Right forelimb (tissue), 1 donor: ENCODE measurements around the gene CRB2.

Experiments used
- DNase-seq: peaks from one replicate; pipeline ENCODE4 v3.0.0-alpha.2; 2018

The CRB2 gene

DNA sequence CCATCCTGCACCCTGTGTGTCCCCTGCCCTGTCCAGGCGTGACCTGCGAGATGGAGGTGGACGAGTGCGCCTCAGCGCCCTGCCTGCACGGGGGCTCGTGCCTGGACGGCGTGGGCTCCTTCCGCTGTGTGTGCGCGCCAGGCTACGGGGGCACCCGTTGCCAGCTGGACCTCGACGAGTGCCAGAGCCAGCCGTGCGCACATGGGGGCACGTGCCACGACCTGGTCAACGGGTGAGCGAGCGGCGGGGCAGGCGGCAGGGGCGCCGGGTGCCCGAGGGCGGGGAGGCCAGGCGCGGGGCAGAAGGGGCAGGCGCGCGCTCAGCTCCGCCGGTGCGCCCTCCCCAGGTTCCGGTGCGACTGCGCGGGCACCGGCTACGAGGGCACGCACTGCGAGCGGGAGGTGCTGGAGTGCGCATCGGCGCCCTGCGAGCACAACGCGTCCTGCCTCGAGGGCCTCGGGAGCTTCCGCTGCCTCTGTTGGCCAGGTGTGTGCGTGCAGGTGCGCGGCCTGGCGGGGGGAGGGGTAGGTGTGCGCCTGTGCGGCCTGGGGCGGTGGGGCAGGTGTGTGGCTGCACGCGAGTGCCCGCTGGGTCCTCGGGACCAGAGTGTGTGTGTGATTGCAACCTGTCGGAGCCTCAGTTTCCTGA lies 10.0 kb downstream of the CRB2 start:
- no peak for DNase-seq

DNA sequence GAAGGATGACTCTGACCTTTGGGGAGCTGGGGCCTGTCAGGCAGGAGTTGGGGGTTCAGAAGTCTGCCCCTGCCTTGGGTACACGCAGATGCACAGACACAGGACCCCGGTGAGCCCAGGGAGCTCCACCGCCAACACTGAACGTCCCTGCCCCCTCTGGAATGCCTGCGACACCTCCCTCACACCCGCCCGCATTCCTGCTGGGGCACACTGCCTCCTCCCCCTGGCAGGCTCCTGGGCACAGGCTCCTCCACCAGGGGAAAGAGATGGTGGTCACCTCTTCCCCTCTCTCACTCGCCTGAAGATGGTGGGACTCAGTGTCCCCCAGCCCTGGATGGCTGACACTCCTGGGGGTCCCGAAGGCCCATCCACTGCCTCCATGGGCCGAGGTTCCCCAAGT lies 12.0 kb downstream of the CRB2 start:
- no peak for DNase-seq

DNA sequence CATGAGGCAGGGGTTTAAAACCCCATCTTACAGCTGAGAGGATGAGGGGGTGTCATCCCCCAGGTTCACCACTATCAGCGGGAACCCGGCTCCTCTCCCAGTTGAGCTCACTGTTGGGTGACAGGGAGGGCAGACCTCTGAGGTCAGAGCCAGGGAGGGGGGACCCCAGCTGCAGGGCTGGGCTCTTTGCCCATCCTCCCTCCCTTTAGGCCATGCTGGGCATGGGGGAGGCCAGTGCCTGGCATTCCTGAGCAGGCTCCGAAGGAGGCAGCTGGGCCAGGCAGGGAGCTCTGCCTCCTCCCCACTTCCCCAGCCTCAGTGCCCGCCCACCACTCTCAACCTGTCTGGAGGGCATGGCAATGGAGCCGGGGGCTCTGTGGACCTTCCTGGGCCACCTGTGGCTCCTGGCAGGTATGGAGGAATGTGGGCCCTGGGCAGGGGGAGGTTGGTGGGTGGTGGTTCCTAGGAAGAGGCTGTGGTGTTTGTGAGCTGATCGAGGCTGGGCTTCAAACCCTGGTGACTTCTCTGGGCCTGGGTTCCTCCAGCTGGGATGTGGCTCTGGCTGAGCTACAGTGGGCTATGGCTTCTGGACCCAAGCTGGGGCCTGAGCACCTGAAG lies 12.6 kb downstream of the CRB2 start:
- no peak for DNase-seq

DNA sequence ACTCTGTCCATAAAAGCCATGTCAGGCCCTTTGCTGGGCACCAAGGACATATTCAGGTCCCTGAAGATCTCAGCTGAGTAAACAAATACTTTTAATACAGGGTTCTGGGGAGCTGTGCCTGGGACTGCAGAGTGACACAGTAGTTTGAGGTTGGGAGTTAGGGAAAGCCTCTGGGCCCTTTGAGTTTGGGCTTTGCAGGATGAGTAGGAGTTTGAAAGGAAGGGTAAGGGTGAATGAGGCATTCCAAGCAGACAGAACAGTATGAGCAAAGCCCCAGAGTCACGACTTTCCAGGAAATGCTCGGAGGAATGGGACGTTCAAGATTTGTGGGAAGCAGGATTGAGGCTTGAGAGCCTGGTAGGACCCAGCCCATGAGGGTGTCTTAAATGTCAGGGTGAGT lies 13.3 kb downstream of the CRB2 start:
- no peak for DNase-seq

DNA sequence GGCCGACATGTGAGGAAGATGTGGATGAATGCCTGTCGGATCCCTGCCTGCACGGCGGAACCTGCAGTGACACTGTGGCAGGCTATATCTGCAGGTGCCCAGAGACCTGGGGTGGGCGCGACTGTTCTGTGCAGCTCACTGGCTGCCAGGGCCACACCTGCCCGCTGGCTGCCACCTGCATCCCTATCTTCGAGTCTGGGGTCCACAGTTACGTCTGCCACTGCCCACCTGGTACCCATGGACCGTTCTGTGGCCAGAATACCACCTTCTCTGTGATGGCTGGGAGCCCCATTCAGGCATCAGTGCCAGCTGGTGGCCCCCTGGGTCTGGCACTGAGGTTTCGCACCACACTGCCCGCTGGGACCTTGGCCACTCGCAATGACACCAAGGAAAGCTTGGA lies 14.1 kb downstream of the CRB2 start:
- DNase-seq, result no peak

DNA sequence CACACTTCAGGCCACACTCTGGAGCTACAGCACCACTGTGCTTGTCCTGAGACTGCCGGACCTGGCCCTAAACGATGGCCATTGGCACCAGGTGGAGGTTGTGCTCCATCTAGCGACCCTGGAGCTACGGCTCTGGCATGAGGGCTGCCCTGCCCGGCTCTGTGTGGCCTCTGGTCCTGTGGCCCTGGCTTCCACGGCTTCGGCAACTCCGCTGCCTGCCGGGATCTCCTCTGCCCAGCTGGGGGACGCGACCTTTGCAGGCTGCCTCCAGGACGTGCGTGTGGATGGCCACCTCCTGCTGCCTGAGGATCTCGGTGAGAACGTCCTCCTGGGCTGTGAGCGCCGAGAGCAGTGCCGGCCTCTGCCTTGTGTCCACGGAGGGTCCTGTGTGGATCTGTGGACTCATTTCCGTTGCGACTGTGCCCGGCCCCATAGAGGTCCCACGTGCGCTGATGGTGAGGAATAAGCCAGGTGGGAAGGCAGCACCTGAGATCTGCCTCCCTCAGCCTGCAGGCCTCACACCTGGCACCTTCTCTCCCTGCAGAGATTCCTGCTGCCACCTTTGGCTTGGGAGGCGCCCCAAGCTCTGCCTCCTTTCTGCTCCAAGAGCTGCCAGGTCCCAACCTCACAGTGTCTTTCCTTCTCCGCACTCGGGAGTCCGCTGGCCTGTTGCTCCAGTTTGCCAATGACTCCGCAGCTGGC lies 14.7 kb downstream of the CRB2 start:
- no peak for DNase-seq

DNA sequence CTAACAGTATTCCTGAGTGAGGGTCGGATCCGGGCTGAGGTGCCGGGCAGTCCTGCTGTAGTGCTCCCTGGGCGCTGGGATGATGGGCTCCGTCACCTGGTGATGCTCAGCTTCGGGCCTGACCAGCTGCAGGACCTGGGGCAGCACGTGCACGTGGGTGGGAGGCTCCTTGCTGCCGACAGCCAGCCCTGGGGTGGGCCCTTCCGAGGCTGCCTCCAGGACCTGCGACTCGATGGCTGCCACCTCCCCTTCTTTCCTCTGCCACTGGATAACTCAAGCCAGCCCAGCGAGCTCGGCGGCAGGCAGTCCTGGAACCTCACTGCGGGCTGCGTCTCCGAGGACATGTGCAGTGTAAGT lies 15.2 kb downstream of the CRB2 start:
- DNase-seq, result no peak

DNA sequence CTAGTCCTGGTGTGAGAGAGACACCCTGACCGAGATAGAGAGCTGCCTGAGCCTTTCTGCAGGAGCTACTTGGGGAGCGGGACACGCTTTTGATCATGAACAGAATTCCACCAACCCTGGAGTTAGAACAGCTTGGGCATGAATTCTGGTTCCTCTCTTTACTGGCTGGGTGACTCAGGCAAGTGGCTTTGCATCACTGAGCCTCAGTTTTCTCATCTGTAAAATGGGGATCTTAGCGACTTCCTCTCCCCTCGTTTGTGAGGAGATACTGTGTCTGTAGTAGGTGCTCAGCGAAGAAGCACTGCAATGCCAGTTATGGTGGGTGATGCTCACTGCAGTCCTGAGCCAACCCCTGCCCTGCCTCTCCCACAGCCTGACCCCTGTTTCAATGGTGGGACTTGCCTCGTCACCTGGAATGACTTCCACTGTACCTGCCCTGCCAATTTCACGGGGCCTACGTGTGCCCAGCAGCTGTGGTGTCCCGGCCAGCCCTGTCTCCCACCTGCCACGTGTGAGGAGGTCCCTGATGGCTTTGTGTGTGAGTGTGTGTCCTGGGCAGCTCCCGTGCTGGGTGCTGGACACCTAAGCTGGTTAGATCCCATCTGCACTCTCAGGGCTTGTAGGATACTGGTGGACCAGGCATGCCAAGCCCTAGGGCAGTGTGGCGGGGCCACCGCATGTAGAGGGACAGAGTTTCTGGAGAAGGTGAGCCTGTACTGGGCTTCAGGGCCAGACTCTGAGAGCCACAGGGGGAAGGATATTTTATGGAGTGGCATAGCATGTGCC lies 16.0 kb downstream of the CRB2 start:
- DNase-seq, result no peak

DNA sequence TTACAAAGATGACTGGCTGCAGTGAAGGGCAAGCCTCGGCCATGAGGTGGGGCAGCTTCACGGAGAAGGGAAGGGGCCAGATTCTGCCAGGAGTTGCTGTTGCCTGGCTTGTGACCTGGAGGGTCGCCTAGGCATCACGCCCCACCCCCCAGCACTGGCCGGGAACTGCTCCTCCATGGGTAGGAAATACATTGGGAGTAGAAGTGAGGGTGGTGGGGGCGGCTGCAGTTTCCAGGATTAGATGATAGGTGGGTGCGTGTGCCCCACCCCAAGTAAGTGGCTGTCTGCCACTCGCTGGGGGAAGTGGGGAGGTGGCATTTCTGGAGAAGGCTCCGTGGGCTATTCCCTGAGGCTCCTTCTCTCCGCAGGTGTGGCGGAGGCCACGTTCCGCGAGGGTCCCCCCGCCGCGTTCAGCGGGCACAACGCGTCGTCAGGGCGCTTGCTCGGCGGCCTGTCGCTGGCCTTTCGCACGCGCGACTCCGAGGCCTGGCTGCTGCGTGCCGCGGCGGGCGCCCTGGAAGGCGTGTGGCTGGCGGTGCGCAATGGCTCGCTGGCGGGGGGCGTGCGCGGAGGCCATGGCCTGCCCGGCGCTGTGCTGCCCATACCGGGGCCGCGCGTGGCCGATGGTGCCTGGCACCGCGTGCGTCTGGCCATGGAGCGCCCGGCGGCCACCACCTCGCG lies 16.9 kb downstream of the CRB2 start:
- no peak for DNase-seq

DNA sequence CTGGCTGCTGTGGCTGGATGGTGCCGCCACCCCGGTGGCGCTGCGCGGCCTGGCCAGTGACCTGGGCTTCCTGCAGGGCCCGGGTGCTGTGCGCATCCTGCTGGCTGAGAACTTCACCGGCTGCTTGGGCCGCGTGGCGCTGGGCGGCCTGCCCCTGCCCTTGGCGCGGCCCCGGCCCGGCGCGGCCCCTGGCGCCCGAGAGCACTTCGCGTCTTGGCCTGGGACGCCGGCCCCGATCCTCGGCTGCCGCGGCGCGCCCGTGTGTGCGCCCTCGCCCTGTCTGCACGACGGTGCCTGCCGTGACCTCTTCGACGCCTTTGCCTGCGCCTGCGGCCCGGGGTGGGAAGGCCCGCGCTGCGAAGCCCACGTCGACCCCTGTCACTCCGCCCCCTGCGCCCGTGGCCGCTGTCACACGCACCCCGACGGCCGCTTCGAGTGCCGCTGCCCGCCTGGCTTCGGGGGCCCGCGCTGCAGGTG lies 17.5 kb downstream of the CRB2 start:
- no peak for DNase-seq

DNA sequence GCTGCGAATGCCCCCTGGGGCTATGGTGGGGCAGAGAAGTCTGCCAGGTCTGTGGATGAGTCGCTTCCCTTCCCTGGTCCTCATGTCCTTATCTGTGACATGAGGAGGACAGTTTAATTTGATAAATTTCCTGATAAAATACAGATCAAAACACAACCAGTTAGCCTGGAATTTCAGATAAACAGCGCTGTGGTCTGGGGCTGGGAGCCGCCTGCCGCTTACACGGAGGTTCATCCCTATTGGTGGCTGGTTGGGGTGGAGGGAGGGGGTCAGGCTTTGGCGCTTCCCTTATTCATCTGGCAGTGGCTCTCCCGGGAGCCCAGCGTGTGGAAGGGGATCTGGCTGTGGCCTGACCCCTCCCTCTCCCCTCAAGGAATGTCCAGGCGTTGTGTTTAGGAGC lies 17.9 kb downstream of the CRB2 start:
- no peak for DNase-seq

DNA sequence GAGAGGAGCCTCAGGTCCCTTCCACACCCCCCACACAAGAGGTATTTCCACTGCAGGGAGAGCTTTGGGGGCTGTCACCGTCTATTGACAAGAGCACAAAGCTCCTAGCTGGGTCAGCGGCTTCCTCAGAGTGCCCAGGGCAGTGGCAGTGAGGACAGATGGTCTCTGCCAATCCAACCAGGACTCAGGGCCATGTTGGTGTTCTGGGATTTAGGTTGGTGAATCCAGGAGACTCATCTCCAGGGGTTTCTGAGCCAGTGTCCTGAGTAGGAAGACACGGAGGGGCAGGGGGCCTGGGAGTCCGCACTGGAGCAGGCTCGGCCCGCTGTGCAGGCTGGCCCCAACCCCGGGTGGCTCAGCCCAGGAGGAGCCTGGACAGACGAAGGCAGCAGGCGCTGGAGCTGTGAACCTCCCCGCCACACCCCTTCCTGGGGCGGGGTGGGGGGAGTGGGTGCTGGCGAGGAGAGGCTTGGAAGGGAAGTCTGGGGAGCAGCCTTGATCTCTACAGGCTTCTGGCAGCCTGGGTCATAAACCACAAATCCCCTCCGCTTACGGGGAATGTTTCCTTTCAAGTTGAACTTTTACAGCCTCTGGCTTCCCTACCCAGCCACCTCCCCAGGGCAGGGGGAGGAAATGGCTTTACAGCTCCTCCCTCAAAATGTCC lies 19.6 kb downstream of the CRB2 start:
- DNase-seq, result no peak

DNA sequence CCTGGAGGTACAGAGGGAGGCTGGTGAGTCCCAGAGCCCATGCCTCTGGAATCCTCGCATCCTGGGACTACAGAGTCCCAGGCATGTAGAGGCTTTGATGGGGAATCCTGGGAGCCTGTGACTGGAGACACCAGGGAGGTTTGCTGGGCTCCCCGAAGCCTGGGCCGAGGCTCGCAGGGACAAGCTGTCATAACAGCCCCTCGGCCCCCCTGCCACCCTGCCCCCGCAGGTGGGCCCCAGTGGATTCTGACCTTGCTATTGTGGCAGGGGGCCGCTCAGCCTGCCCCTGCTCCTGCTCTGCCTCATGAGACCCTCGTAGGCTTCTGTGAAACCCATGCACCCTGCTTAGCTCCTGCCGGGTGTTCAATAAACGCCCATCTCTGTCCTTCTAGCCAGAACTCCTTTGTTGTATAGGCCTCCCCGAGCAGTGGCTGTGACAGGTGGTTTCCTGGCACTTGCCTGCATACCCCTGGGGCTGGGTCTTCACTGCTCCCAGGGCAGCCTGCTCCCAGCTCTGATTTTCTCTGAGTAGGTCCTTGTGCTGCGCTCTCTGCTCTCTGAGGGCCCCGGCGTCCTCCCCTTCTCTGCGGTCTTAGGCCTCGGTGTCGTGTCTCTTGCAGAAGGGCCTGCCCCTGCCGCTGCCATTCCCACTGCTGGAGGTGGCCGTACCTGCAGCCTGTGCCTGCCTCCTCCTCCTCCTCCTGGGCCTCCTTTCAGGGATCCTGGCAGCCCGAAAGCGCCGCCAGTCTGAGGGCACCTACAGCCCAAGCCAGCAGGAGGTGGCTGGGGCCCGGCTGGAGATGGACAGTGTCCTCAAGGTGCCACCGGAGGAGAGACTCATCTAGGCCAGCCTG lies 20.4 kb downstream of the CRB2 start:
- no peak for DNase-seq

DNA sequence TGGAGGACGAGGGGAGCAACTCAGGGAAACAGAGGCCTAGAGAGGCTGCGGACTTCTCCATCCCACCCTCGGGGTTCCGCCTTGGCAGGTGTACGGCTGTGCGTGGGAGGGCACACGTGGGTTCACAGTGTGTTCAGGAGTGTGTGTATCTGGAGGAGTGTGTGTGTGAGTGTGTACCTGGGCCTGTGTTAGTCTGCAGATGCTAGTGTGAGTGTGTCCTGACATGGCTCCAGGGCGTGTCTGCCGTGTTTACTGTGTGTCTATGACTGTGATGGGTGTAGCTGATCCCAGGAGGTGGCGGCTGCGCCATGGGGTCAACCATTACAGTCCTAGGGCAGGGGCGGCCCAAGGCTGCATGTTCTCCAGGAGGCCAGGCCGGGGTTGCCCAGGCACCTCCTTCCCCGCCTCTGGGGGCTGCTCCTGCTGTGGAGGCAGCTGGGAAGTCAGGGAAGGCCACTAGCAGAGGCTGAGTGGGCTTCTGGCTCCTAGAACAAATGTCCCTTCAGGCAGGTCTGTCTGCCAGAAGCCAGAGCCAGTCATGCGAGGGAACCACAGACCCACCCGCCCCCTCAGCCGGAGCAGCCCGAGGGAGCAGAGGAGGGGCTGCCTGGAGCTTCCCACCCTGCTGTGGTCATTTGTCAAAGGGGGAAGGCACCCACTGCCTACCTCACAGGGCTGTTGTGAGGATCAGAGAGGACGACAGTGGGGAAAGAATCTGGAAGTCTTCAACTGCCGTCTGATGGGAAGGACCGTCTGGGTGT lies 21.4 kb downstream of the CRB2 start:
- no peak for DNase-seq

DNA sequence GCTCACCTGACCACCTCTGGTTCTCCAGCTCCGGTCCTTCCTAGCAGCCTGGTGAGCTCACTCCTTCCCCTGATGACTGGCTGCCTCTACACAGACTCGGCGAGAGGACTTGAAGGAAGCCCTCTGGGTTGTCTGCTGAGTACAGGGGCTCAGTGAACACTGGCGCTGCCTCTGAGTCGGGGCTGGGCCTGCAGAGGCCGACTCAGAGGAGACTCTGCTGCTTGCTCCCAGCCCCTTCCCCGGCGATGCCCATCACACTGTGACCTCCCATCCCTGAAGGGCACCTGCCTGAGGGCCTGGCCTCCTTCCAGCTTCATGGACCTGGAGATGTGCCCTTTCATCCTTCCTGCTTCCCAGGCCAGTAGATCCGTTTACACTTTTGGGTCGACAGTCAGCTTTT lies 22.0 kb downstream of the CRB2 start:
- DNase-seq, result no peak

DNA sequence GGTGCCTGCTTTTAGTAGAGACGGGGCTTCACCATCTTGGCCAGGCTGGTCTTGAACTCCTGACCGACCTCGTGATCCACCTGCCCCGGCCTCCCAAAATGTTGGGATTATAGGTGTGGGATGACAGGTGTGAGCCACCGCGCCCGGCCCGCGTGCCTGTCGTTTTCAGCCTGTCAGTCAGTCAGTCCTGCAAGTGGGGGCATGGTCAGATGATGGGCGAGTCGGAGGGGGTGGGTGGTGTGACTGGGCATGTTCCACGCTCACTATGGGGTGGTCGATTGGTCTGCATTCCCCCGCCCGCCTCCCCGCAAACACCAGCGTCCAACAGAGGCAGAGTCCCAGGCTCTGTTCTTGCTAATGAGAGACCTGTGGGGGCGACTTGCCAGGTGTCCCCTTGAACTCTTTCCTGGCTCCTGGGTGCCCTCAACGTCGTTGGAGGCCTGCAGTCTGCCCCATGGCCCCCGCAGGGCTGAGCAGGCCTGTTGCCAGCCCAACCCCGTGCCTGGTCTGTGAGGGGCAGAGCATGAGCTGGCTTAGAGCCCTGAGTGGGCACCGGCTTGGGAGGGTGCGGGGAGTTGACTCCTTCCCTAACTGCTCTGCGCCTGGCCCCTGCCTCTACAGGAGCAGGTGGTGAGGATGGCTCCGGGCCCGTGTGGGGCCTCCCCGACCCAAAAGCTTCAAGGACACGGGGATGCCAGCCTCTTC lies 23.1 kb downstream of the CRB2 start:
- DNase-seq, result no peak

DNA sequence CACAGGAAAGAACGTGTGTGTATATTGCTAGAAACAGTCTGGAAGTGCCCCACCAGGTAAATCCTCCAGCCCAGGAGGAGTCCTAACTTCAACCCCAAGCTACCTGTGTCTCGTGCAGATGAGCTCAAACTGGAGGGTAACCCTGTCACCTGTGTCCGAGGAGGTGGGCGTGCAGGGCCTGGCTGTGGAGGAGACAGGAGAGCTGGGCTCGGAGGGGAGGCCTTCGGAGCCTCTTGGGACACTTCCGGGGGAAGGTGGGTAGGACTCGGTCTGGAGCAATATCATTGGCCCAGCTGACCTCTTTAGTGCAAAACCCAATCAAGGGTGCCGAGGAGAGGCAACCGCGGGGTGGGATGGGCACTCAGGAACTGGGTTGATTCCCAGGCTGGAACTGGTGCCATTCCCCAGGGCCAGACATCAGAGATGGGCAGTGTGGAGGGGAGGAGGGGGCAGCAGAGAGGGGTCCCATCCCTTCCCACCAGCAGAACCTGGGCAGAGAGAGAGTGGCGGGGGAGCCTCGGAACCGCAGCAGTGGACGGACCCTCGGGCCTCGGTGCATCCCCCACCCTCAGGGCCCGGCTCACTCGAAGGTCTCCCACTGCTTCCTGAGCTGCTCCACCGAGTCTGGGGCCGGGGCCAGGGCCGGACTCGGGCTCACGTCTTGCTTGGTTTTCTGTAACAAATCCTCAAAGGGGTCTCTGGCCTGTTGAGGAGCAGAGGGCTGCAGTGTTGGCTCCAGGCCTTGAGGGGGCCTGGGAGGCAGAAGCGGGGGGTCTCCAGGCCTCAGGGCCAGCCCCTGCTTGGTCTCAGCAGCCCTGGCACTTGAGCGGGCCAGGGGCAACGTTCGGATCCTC lies 25.1 kb downstream of the CRB2 start:
- DNase-seq, result no peak

DNA sequence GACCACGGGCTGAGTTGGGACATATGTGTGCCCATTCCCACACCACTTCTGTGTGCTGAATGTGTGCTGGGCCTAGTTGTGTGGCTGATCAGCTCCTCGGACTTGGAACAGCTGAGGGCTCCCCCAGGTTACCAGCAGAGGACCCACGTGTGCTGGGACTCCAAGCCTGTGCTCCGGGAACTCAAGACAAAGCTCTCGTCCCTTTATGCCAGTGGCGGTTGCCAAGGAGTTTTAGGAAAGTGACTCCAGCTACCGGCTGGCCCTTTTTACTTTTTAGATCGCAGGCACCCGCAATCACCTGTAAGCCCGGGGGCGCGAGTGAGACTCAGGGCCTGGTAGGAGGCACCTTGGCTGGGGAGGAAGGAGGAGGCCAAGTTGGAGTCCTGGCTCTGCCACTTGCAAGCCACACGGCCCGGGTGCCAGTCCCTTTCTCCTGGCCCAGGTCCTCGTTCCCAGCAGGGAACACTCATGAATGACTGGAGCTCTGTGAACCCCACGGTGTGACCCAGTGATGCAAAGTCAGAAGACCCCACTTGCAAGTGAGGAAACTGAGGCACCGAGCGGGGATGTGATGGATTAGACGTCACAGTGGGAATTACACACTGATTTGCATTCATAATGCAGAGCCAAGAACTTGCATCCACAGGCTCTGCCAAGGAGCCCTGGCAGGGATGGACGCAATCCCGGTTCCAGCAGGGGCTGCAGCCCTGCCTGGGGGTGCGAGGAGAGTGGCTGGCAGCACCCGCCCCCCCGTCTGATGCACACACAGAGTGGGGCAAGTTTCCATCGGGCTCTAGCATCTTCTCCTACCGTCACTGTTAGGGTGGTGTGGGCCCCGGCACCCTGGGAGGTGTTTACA lies 26.9 kb downstream of the CRB2 start:
- DNase-seq, result no peak
